ENCODE data around the gene RUNX2.
A peak's percentile ranks its signal among the peaks of the same experiment; 100 is the strongest.
"Not testable (repeated sequence)": the region's sequence is repeated elsewhere in the genome, so short reads cannot be mapped to it uniquely, and the experiment has no call there.

The RUNX2 gene

GRCh38 chr6:45327956-45328522 lies at the start of gene RUNX2:
TSS of gene RUNX2 (plus strand) at chr6:45328330. CDS start at chr6:45328727, 397 bp downstream.
- DNase-seq: no peak

GRCh38 chr6:45278367-45278766 lies 49.8 kb upstream of the RUNX2 start:
- DNase-seq: no peak

GRCh38 chr6:45286707-45287106 lies 41.4 kb upstream of the RUNX2 start:
- DNase-seq: not testable (repeated sequence)

GRCh38 chr6:45289751-45290514 lies 38.2 kb upstream of the RUNX2 start:
- DNase-seq: no peak

GRCh38 chr6:45293306-45293705 lies 34.8 kb upstream of the RUNX2 start:
- DNase-seq: no peak

- DNase-seq: not testable (repeated sequence)
Measured at GRCh38 chr6:45294065-45294701, 33.9 kb upstream of the RUNX2 start.

- no peak for DNase-seq
Measured at GRCh38 chr6:45297320-45297719, 30.8 kb upstream of the RUNX2 start.

- DNase-seq: no peak
Measured at GRCh38 chr6:45299096-45299581, 29.0 kb upstream of the RUNX2 start.

GRCh38 chr6:45300736-45301135 lies 27.4 kb upstream of the RUNX2 start:
- no peak for DNase-seq

GRCh38 chr6:45301348-45302142 lies 26.6 kb upstream of the RUNX2 start:
- DNase-seq: no peak

GRCh38 chr6:45302832-45303231 lies 25.3 kb upstream of the RUNX2 start:
- no peak for DNase-seq

GRCh38 chr6:45305546-45305945 lies 22.6 kb upstream of the RUNX2 start:
- DNase-seq: no peak

GRCh38 chr6:45310118-45310788 lies 17.9 kb upstream of the RUNX2 start:
- DNase-seq: no peak

GRCh38 chr6:45314146-45314545 lies 14.0 kb upstream of the RUNX2 start:
- no peak for DNase-seq

GRCh38 chr6:45320349-45320748 lies 7.8 kb upstream of the RUNX2 start:
- no peak for DNase-seq

- no peak for DNase-seq
Measured at GRCh38 chr6:45323656-45324224, 4.4 kb upstream of the RUNX2 start.

- no peak for DNase-seq
Measured at GRCh38 chr6:45326698-45327417, 1.3 kb upstream of the RUNX2 start.

- no peak for DNase-seq
Measured at GRCh38 chr6:45328523-45328922, 393 bp downstream of the RUNX2 start.

- DNase-seq: no peak
Measured at GRCh38 chr6:45344900-45345299, 16.8 kb downstream of the RUNX2 start.

GRCh38 chr6:45350186-45350710 lies 22.1 kb downstream of the RUNX2 start:
- peak; percentile 36 for DNase-seq

GRCh38 chr6:45351076-45351475 lies 22.9 kb downstream of the RUNX2 start:
- DNase-seq: no peak

Data from NCI-H1105 (cell line).